Activated naive CD4-positive, alpha-beta T cell treated with Interleukin-2 at 50 U/mL for 16 hours (primary cell): Measurements from ENCODE around the gene FAM167B.
"Not testable (repeated sequence)": the region's sequence is repeated elsewhere in the genome, so short reads cannot be mapped to it uniquely, and the experiment has no call there.

Source experiments
- DNase-seq: peaks from one replicate; pipeline ENCODE4 v3.0.0-alpha.2; 2020

Gene FAM167B

GRCh38 chr1:32265846-32266245 is 18.8 kb downstream of the FAM167B start:
- no peak for DNase-seq

GRCh38 chr1:32266921-32267591 is 20.0 kb downstream of the FAM167B start:
- DNase-seq = no peak

- no peak for DNase-seq
These were observed 22.7 kb downstream of the FAM167B start for GRCh38 chr1:32269744-32270143.

GRCh38 chr1:32272557-32273390 is 25.8 kb downstream of the FAM167B start:
- DNase-seq = peak; percentile 39

GRCh38 chr1:32273391-32274208 is 26.6 kb downstream of the FAM167B start:
- DNase-seq = peak; percentile 79

- no peak for DNase-seq
These were observed 27.8 kb downstream of the FAM167B start for GRCh38 chr1:32274646-32275340.

GRCh38 chr1:32275424-32275823 is 28.4 kb downstream of the FAM167B start:
- DNase-seq = no peak

GRCh38 chr1:32276032-32276782 is 29.2 kb downstream of the FAM167B start:
- DNase-seq = no peak

- DNase-seq = not testable (repeated sequence)
These were observed 37.8 kb downstream of the FAM167B start for GRCh38 chr1:32284777-32285176.

GRCh38 chr1:32285658-32286057 is 38.6 kb downstream of the FAM167B start:
- no peak for DNase-seq

- DNase-seq = no peak
These were observed 39.7 kb downstream of the FAM167B start for GRCh38 chr1:32286763-32287162.

- DNase-seq = no peak
These were observed 42.2 kb downstream of the FAM167B start for GRCh38 chr1:32289256-32289655.

GRCh38 chr1:32291145-32291707 is 44.2 kb downstream of the FAM167B start:
- no peak for DNase-seq

- DNase-seq = peak; percentile 98
These were observed 44.9 kb downstream of the FAM167B start, which contains the start of gene HDAC1 for GRCh38 chr1:32291708-32292538. TSS of gene HDAC1 (plus strand) at chr1:32292083. CDS start at chr1:32292170, 87 bp downstream.

- DNase-seq = not testable (repeated sequence)
These were observed 51.2 kb downstream of the FAM167B start for GRCh38 chr1:32298211-32298610.
